Measurements from ENCODE around the gene KLHL12. TPM values are rescaled to one million over a fixed set of nuclear protein-coding genes. Genes with fewer than 3 reads are reported as not detected.

KLHL12 gene
- total RNA-seq, 4 donors from 2014 or later: 14.1 to 23.0 (median 21.5) TPM

- H3K9me3 ChIP-seq: no peaks in the 10 kb centered on the region
- no peaks in the 10 kb centered on the region for H3K27me3 ChIP-seq
- peaks cover 0 to 16% of the 10 kb centered on the region in 2 donors for H3K36me3 ChIP-seq
- WGBS, 2 donors (ENCODE audit: low coverage in 1 of 2): 38% methylated on average over 5 of the region's 5 CpGs; no CpG with 5 or more reads in 1 of the 2 donors
- no peak for TF ChIP-seq EP300 (IDR thresholded peaks at IDR 0.05)
- TF ChIP-seq POLR2AphosphoS5 (IDR thresholded peaks at IDR 0.05): no peak
- peak in 3 of 4 experiments; percentile 54 to 62 (median 59) for TF ChIP-seq CTCF (IDR thresholded peaks at IDR 0.05)
- H3K27ac ChIP-seq: peak overlapping the region in 2 of 4 donors; percentile 0 to 9
- no peak overlapping the region for H3K4me3 ChIP-seq
- H3K4me1 ChIP-seq: peaks cover 0 to 36% (median 7%) of the 10 kb centered on the region in 3 donors
- ATAC-seq: peak; percentile 50
Observed at GRCh38 chr1:202968895-202969295, 41.9 kb upstream of the KLHL12 start.

- ATAC-seq: no peak
- Histone ChIP-seq H3K27me3 (no peaks in the 10 kb centered on the region), H3K9me3 (no peaks in the 10 kb centered on the region), H3K27ac (peak overlapping the region in 3 of 4 donors; percentile 95 to 97 (median 96)), H3K4me3 (peak overlapping the region in 1 of 2 donors; percentile 95), H3K36me3 (peaks cover 0 to 21% of the 10 kb centered on the region in 2 donors), H3K4me1 (peaks cover 0 to 36% (median 7%) of the 10 kb centered on the region in 3 donors)
- TF ChIP-seq EP300 (IDR thresholded peaks at IDR 0.05) (no peak), CTCF (IDR thresholded peaks at IDR 0.05) (no peak), POLR2AphosphoS5 (IDR thresholded peaks at IDR 0.05) (no peak), POLR2A (IDR thresholded peaks at IDR 0.05) (no peak)
- 71 to 87% methylated on average over 2 to 3 of the region's 3 CpGs for WGBS, 2 donors (ENCODE audit: low coverage in 1 of 2)
Observed at GRCh38 chr1:202968351-202968750, 41.3 kb upstream of the KLHL12 start.

GRCh38 chr1:202967684-202968281 lies 40.7 kb upstream of the KLHL12 start:
- Histone ChIP-seq H3K4me1 (peaks cover 0 to 36% (median 7%) of the 10 kb centered on the region in 3 donors), H3K36me3 (peaks cover 0 to 27% of the 10 kb centered on the region in 2 donors), H3K4me3 (peak overlapping the region; percentile 50 to 95), H3K9me3 (no peaks in the 10 kb centered on the region), H3K27me3 (no peaks in the 10 kb centered on the region), H3K27ac (peak overlapping the region; percentile 56 to 97 (median 96))
- WGBS, 2 donors (ENCODE audit: low coverage in 1 of 2): 6 to 15% methylated on average over 4 to 16 of the region's 21 CpGs
- ATAC-seq: peak; percentile 4
- TF ChIP-seq POLR2A (IDR thresholded peaks at IDR 0.05) (no peak), POLR2AphosphoS5 (IDR thresholded peaks at IDR 0.05) (no peak), EP300 (IDR thresholded peaks at IDR 0.05) (no peak)

- Histone ChIP-seq H3K36me3 (peaks cover 0 to 42% of the 10 kb centered on the region in 2 donors), H3K9me3 (no peaks in the 10 kb centered on the region), H3K27ac (peak overlapping the region; percentile 73 to 97 (median 96)), H3K4me3 (peak overlapping the region; percentile 50 to 95), H3K4me1 (peaks cover 0 to 36% (median 7%) of the 10 kb centered on the region in 3 donors), H3K27me3 (no peaks in the 10 kb centered on the region)
- no peak for TF ChIP-seq EP300 (IDR thresholded peaks at IDR 0.05)
- no peak for TF ChIP-seq CTCF (IDR thresholded peaks at IDR 0.05)
- no peak for TF ChIP-seq POLR2A (IDR thresholded peaks at IDR 0.05)
- TF ChIP-seq POLR2AphosphoS5 (IDR thresholded peaks at IDR 0.05): no peak
- WGBS, 2 donors (ENCODE audit: low coverage in 1 of 2): 40 to 54% methylated on average over 2 to 12 of the region's 18 CpGs
- ATAC-seq: peak; percentile 2
Observed at GRCh38 chr1:202966006-202966898, 39.2 kb upstream of the KLHL12 start.

GRCh38 chr1:202965422-202965821 lies 38.4 kb upstream of the KLHL12 start:
- peaks cover 0 to 49% of the 10 kb centered on the region in 2 donors for H3K36me3 ChIP-seq
- peak overlapping the region in 1 of 4 donors; percentile 95 for H3K27ac ChIP-seq

More at GRCh38 chr1:202965422-202965821, 38.4 kb upstream of the KLHL12 start:
- ATAC-seq: no peak
- no peak for TF ChIP-seq EP300 (IDR thresholded peaks at IDR 0.05)
- no peak for TF ChIP-seq POLR2AphosphoS5 (IDR thresholded peaks at IDR 0.05)
- no peak for TF ChIP-seq POLR2A (IDR thresholded peaks at IDR 0.05)
- TF ChIP-seq CTCF (IDR thresholded peaks at IDR 0.05): no peak
- 73% methylated on average over 3 of the region's 3 CpGs; no CpG with 5 or more reads in 1 of the 2 donors for WGBS, 2 donors (ENCODE audit: low coverage in 1 of 2)
- Histone ChIP-seq H3K9me3 (no peaks in the 10 kb centered on the region), H3K27me3 (no peaks in the 10 kb centered on the region), H3K4me1 (peaks cover 0 to 36% (median 7%) of the 10 kb centered on the region in 3 donors), H3K4me3 (no peak overlapping the region)

Measured in gastroesophageal sphincter (tissue), 4 donors.